Esophagus (tissue), 2 donors: Measurements from ENCODE around the gene BCAS1. TPM values are rescaled to one million over a fixed set of nuclear protein-coding genes. Genes with fewer than 3 reads are reported as not detected.

Experiments
- H3K27ac ChIP-seq, 2 donors: one replicate each; pipeline ENCODE4 v1.5.1; 2013; ENCODE audit warnings: low read depth in 2 of 2, mild to moderate bottlenecking in 2 of 2, inconsistent platforms in 1 of 2, low read length in 1 of 2, moderate library complexity in 1 of 2
- H3K27me3 ChIP-seq, 2 donors: one replicate each; pipeline ENCODE4 v1.6.1; 2013; ENCODE audit warnings: low read length in 2 of 2, control low read depth in 1 of 2, mild to moderate bottlenecking in 1 of 2; ENCODE audit not compliant: insufficient read depth in 2 of 2, control insufficient read depth in 1 of 2
- H3K36me3 ChIP-seq, 2 donors: one replicate each; pipeline ENCODE4 v1.6.1; 2013; ENCODE audit warnings: low read length in 1 of 2; ENCODE audit not compliant: control insufficient read depth in 2 of 2, insufficient read depth in 2 of 2
- H3K4me1 ChIP-seq, 2 donors: one replicate each; pipeline ENCODE4 v1.6.1; 2013; ENCODE audit warnings: low read length in 1 of 2; ENCODE audit not compliant: control insufficient read depth in 2 of 2, insufficient read depth in 2 of 2
- H3K4me3 ChIP-seq, 2 donors: one replicate each; pipeline ENCODE4 v1.5.1; 2013; ENCODE audit warnings: low read length in 2 of 2, mild to moderate bottlenecking in 2 of 2, low read depth in 1 of 2, moderate library complexity in 1 of 2
- H3K9me3 ChIP-seq, 2 donors: one replicate each; pipeline ENCODE4 v1.6.1; 2013; ENCODE audit warnings: mild to moderate bottlenecking in 2 of 2, low read depth in 1 of 2, low read length in 1 of 2, moderate library complexity in 1 of 2; ENCODE audit not compliant: control insufficient read depth in 2 of 2, insufficient read depth in 1 of 2
- WGBS, 2 donors: extraction: QIAGEN DNeasy Blood & Tissue Kit; methylation state at CpG; one replicate each; pipeline ENCODE4 v1.1.7; 2013; 5-methylcytosine and 5-hydroxymethylcytosine counted together
- polyA plus RNA-seq, 2 donors: library from polyadenylated mRNA; stranded (reverse); fragments of 200-250 nt; gene quantifications; one replicate each; pipeline ENCODE4 v1.2.3, GENCODE V29; 2013
- donor health status: healthy with polysubstance abuse.
- donor health status: Bipolar disorder and iron deficiency.

Gene BCAS1, protein sequence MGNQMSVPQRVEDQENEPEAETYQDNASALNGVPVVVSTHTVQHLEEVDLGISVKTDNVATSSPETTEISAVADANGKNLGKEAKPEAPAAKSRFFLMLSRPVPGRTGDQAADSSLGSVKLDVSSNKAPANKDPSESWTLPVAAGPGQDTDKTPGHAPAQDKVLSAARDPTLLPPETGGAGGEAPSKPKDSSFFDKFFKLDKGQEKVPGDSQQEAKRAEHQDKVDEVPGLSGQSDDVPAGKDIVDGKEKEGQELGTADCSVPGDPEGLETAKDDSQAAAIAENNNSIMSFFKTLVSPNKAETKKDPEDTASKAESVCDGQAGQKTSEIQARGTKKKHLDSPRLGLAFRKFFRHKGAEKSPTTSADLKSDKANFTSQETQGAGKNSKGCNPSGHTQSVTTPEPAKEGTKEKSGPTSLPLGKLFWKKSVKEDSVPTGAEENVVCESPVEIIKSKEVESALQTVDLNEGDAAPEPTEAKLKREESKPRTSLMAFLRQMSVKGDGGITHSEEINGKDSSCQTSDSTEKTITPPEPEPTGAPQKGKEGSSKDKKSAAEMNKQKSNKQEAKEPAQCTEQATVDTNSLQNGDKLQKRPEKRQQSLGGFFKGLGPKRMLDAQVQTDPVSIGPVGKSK
- polyA plus RNA-seq, result 1 to 10 TPM; 4.7 to 9.0 TPM

DNA sequence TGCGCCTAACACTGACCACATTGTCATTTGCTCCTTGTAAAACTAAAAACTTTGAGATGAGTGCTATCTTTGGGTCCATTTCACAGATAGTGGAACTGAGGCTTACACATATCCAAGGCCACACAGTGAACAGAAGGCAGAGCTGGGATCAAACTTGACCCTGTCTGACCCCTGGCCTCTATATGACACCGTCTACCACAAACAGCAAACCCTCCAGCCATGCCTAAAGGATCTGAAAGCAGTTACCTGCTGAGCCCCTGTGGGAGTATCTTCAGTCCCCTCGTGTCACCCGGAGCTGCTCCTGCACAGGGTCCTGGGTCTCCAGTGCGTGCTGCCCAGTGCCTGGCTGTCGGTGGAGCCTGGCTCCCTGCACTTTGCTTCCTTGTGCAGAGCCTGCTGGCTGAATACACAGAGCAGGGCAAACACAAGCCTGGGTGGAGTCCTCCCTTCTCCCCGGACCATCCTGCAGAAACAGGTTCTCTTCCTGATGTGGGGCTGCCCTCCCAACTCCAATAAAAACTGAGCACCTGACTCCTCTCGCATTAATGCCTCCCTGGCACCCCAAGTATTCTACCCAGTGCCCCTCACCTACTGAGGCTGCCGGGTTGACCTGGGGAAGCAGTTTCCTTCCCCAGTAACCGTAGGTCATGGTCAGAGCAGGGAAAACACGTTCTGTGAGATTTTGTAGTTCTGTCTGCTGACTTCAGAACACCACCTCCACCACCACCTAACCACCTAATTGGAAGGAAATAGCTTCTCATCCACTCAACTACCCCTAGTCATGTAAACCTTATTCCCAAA is at the start of gene BCAS1:
Gene BCAS1, minus strand, starts transcription at position 408 of the 801 bp plus-strand sequence. CDS start 11,876 bp downstream, outside the sequence.
- Histone ChIP-seq H3K9me3 (no peaks in the 10 kb centered on the region), H3K27ac (peak within 1 kb of the TSS in 1 of 2 donors; percentile 82), H3K36me3 (no peaks in the 10 kb centered on the region), H3K4me3 (peak within 1 kb of the TSS; percentile 19 to 42), H3K4me1 (peaks cover 0 to 2% of the 10 kb centered on the region in 2 donors), H3K27me3 (no peaks in the 10 kb centered on the region)
- WGBS, 2 donors, result 43 to 46% methylated on average over 11 of the region's 11 CpGs

DNA sequence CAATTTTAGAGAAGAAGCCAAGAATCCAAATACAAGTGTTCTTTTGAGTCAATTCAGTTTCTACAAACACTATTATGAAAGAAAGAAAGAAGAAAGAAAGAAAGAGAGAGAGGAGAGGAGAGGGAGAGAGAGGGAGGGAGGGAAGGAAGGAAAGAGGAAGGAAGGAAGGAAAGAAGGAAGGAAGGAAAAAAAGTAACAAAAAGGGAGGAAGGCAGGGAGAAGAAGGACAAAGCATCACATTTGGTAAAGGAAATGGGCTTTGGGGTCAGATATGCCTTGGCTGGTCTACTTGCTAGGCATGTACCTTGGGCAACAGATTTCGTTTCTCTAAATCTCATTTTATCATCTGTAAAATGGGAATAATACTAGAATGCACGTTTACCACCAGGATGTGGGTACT is 49.4 kb upstream of the BCAS1 start:
- no peaks in the 10 kb centered on the region for H3K36me3 ChIP-seq
- no peaks in the 10 kb centered on the region for H3K27me3 ChIP-seq
- H3K4me3 ChIP-seq, result no peak overlapping the region
- H3K4me1 ChIP-seq, result no peaks in the 10 kb centered on the region
- 79 to 81% methylated on average over 2 of the region's 2 CpGs for WGBS, 2 donors
- no peak overlapping the region for H3K27ac ChIP-seq
- no peaks in the 10 kb centered on the region for H3K9me3 ChIP-seq

- Histone ChIP-seq H3K36me3 (no peaks in the 10 kb centered on the region), H3K9me3 (no peaks in the 10 kb centered on the region), H3K27ac (no peak overlapping the region), H3K4me3 (no peak overlapping the region), H3K27me3 (no peaks in the 10 kb centered on the region), H3K4me1 (no peaks in the 10 kb centered on the region)
- 77 to 79% methylated on average over 9 of the region's 9 CpGs for WGBS, 2 donors
Measured at GRCh38 chr20:54118220-54119001, 48.0 kb upstream of the BCAS1 start.

DNA sequence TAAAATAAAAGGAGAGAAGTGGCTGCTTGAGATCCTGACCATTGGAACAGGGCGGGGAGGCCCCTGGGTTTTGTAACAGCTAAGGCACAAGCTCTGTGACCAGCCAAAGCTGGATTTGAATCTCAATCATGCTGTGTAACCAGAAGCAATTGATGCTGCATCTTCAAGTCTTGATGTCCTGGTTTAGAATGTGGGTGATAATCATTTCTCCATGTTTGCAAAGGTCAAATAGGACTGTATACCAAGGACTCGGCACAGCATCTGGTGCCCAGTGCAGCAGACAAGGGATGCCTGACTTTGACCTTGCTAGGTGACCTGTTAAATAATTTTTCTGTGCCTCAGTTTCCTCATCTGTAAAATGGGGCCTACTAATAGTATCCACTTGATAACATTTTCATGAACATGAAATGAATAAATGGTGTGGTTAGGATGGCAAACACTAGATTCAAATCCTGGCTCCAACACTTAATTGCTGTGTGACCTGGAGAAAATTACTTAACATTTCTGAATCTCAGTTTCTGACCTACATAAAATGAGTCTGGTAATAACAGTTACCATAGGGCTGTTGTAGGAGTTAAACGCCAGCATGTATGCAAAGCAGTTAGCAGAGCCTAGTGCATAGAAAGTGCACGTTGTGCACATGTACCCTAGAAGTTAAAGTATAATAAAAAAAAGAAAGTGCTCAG is 46.3 kb upstream of the BCAS1 start:
- H3K4me3 ChIP-seq, result no peak overlapping the region
- H3K27me3 ChIP-seq, result no peaks in the 10 kb centered on the region
- H3K4me1 ChIP-seq, result no peaks in the 10 kb centered on the region
- no peak overlapping the region for H3K27ac ChIP-seq
- 90 to 96% methylated on average over 4 of the region's 4 CpGs for WGBS, 2 donors
- no peaks in the 10 kb centered on the region for H3K9me3 ChIP-seq
- no peaks in the 10 kb centered on the region for H3K36me3 ChIP-seq

- H3K36me3 ChIP-seq, result no peaks in the 10 kb centered on the region
- H3K27ac ChIP-seq, result no peak overlapping the region
- H3K9me3 ChIP-seq, result no peaks in the 10 kb centered on the region
- WGBS, 2 donors, result 74 to 77% methylated on average over 15 of the region's 15 CpGs
- H3K4me1 ChIP-seq, result no peaks in the 10 kb centered on the region
- H3K27me3 ChIP-seq, result no peaks in the 10 kb centered on the region
- H3K4me3 ChIP-seq, result no peak overlapping the region
Measured at GRCh38 chr20:54115172-54115854, 44.9 kb upstream of the BCAS1 start.

- Histone ChIP-seq H3K36me3 (no peaks in the 10 kb centered on the region), H3K27me3 (no peaks in the 10 kb centered on the region), H3K9me3 (no peaks in the 10 kb centered on the region), H3K27ac (no peak overlapping the region), H3K4me3 (no peak overlapping the region), H3K4me1 (no peaks in the 10 kb centered on the region)
- WGBS, 2 donors, result 64 to 77% methylated on average over 2 of the region's 2 CpGs
Measured at GRCh38 chr20:54114109-54114508, 43.7 kb upstream of the BCAS1 start.

GRCh38 chr20:54113566-54113965 is 43.2 kb upstream of the BCAS1 start:
- H3K4me1 ChIP-seq, result no peaks in the 10 kb centered on the region
- 74 to 88% methylated on average over 2 of the region's 2 CpGs for WGBS, 2 donors
- no peaks in the 10 kb centered on the region for H3K36me3 ChIP-seq
- no peak overlapping the region for H3K27ac ChIP-seq
- no peaks in the 10 kb centered on the region for H3K27me3 ChIP-seq
- H3K9me3 ChIP-seq, result no peaks in the 10 kb centered on the region
- H3K4me3 ChIP-seq, result no peak overlapping the region

- H3K27ac ChIP-seq, result peak overlapping the region; percentile 20 to 40
- no peaks in the 10 kb centered on the region for H3K9me3 ChIP-seq
- 52 to 68% methylated on average over 4 of the region's 4 CpGs for WGBS, 2 donors
- no peaks in the 10 kb centered on the region for H3K36me3 ChIP-seq
- no peaks in the 10 kb centered on the region for H3K27me3 ChIP-seq
- no peaks in the 10 kb centered on the region for H3K4me1 ChIP-seq
- H3K4me3 ChIP-seq, result no peak overlapping the region
Measured at GRCh38 chr20:54112221-54112884, 42.0 kb upstream of the BCAS1 start.
